Spinal cord (tissue), 10 donors: ENCODE results near the gene RBMX. TPM values are rescaled to one million over a fixed set of nuclear protein-coding genes. Genes with fewer than 3 reads are reported as not detected.

ENCODE experiments used
- DNase-seq, 6 donors: peaks; one replicate each; pipeline versions ENCODE4 v3.0.0 to v3.0.0-alpha.2; 2013 to 2015; ENCODE audit warnings: low spot score in 6 of 6, low read depth in 4 of 6
- H3K27ac ChIP-seq: one replicate; pipeline ENCODE4 v1.5.1; 2013; ENCODE audit warnings: low read depth, low read length, control low read depth
- H3K27me3 ChIP-seq: one replicate; pipeline ENCODE4 v1.6.1; 2013; ENCODE audit warnings: low read length; ENCODE audit not compliant: control insufficient read depth, insufficient read depth
- H3K36me3 ChIP-seq: one replicate; pipeline ENCODE4 v1.6.1; 2013; ENCODE audit warnings: low read length; ENCODE audit not compliant: control insufficient read depth, insufficient read depth
- H3K4me1 ChIP-seq: one replicate; pipeline ENCODE4 v1.6.1; 2013; ENCODE audit warnings: low read length; ENCODE audit not compliant: control insufficient read depth, insufficient read depth
- H3K4me3 ChIP-seq: one replicate; pipeline ENCODE4 v1.5.1; 2013; ENCODE audit warnings: low read depth, low read length, control low read depth
- H3K9me3 ChIP-seq: one replicate; pipeline ENCODE4 v1.6.1; 2013; ENCODE audit warnings: low read length; ENCODE audit not compliant: control insufficient read depth, insufficient read depth
- WGBS: methylation state at CpG from one replicate; pipeline ENCODE4 v1.1.5; 2013; ENCODE audit warnings: missing lambda C conversion rate; ENCODE audit not compliant: insufficient coverage; 5-methylcytosine and 5-hydroxymethylcytosine counted together
- polyA plus RNA-seq, 2 donors: library from polyadenylated mRNA; unstranded; fragments of 120-200 nt; gene quantifications; one replicate each; pipeline ENCODE4 v1.2.1, GENCODE V29; 2013; ENCODE audit not compliant: insufficient read length in 2 of 2
- small RNA-seq: library from RNA; depleted of rRNA; stranded (forward); fragments of <200 nt; gene quantifications from one replicate; pipeline ENCODE3, GENCODE V24; 2014; ENCODE audit warnings: low replicate concordance
- total RNA-seq, 2 donors: library from RNA; depleted of rRNA in 1 of 2; stranded (reverse); fragments of 120-200 nt in 1 of 2; fragments of >200 nt in 1 of 2; gene quantifications; one replicate each; pipeline versions ENCODE4 v1.2.3 to v1.2.4, GENCODE V29; 2013 to 2014
- donor health status: healthy.

RBMX gene
- total and polyA plus RNA-seq, 4 donors, result 171 to 287 (median 237) TPM

DNA sequence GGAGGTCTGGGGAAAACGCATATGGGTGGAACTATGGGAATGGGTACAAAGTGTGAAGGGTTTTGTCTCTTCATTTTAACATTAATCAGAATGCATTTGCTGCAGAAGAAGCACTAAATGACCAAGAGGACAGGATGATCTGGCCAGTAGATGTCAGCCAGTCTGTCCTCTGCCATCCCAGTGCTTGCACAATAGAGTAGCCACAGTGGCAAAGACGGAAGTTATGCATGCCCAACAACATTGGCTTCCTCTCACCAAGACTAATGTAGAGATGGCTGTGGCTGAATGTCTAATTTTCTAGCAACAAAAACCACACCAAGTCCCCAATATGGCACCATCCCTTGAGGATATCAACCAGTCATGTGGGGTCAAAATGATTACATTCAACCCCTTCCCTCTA lies 54.8 kb downstream of the RBMX start:
- Histone ChIP-seq H3K27ac (no peak overlapping the region), H3K27me3 (no peaks in the 10 kb centered on the region), H3K4me3 (no peak overlapping the region), H3K4me1 (no peaks in the 10 kb centered on the region), H3K9me3 (no peaks in the 10 kb centered on the region), H3K36me3 (no peaks in the 10 kb centered on the region)
- no CpG with 5 or more reads among the region's 2 CpGs for WGBS
- DNase-seq, result no peak

Small RNA genes lying within 50 kb of the gene (small RNA-seq; reads per million reads assigned to genes)
- not detected for gene SNORD61

Other genes starting within 250 kb of the RBMX start
- gene CD40LG, start 232.6 kb downstream of the RBMX start, total RNA-seq, result under 1 TPM in 1 of 2 donors, not detected in 1; 0.10 TPM
- gene CD40LG, start 232.6 kb downstream of the RBMX start, polyA plus RNA-seq, result not detected
- 10 to 100 TPM; 34.3 to 45.8 TPM for gene ARHGEF6, start 99.8 kb downstream of the RBMX start, total RNA-seq
- 10 to 100 TPM; 53.3 to 70.2 TPM for gene ARHGEF6, start 99.8 kb downstream of the RBMX start, polyA plus RNA-seq
- 1 to 10 TPM in 1 of 2 donors, under 1 TPM in 1; 0.44 to 1.9 TPM for gene GPR101, start 153.3 kb upstream of the RBMX start, total RNA-seq
- under 1 TPM; 0.32 to 0.55 TPM for gene GPR101, start 153.3 kb upstream of the RBMX start, polyA plus RNA-seq